ENCODE data around the gene ASMTL. TPM values are rescaled to one million over a fixed set of nuclear protein-coding genes. Genes with fewer than 3 reads are reported as not detected.

ASMTL gene
- total RNA-seq, 4 donors from 2014 or later, result 3.4 to 20.3 (median 18.4) TPM

- H3K4me1 ChIP-seq, result no peaks in the 10 kb centered on the region
- TF ChIP-seq POLR2A (IDR thresholded peaks at IDR 0.05) (no peak), EP300 (IDR thresholded peaks at IDR 0.05; ENCODE audit: low read depth) (no peak), POLR2AphosphoS5 (IDR thresholded peaks at IDR 0.05) (no peak), CTCF (IDR thresholded peaks at IDR 0.05) (no peak)
- WGBS, 2 donors (ENCODE audit: low coverage in 1 of 2), result 91 to 95% methylated on average over 8 to 26 of the region's 30 CpGs
- H3K4me3 ChIP-seq, result no peak overlapping the region
- DNase-seq, result no peak
- no peaks in the 10 kb centered on the region for H3K27me3 ChIP-seq
- intact Hi-C loops (cut with DNase I; ENCODE audit: low total_unique reads), result no loop called here
- no peaks in the 10 kb centered on the region for H3K9me3 ChIP-seq
- H3K27ac ChIP-seq, result no peak overlapping the region
- in situ Hi-C loops (cut with MboI; ENCODE audit: low pct_ligation_motif_present in 1 of 4, low pct_unique_long_range_greater_than_20kb in 1 of 4, low sequenced_read_pairs in 3 of 4), result no loop called here
- peaks cover 0 to 7% (median 3%) of the 10 kb centered on the region in 4 donors for H3K36me3 ChIP-seq
Observed at GRCh38 chrX:1401611-1402430, 50.9 kb downstream of the ASMTL start.

GRCh38 chrX:1400742-1401471 is 51.8 kb downstream of the ASMTL start:
- Histone ChIP-seq H3K27ac (no peak overlapping the region), H3K9me3 (no peaks in the 10 kb centered on the region), H3K36me3 (peaks cover 0 to 7% (median 3%) of the 10 kb centered on the region in 4 donors), H3K4me1 (no peaks in the 10 kb centered on the region), H3K27me3 (no peaks in the 10 kb centered on the region), H3K4me3 (no peak overlapping the region)
- intact Hi-C loops (cut with DNase I; ENCODE audit: low total_unique reads) (no loop called here), in situ Hi-C loops (cut with MboI; ENCODE audit: low pct_ligation_motif_present in 1 of 4, low pct_unique_long_range_greater_than_20kb in 1 of 4, low sequenced_read_pairs in 3 of 4) (no loop called here)
- no peak for TF ChIP-seq POLR2A (IDR thresholded peaks at IDR 0.05)
- no peak for TF ChIP-seq CTCF (IDR thresholded peaks at IDR 0.05)
- no peak for TF ChIP-seq EP300 (IDR thresholded peaks at IDR 0.05; ENCODE audit: low read depth)
- no peak for TF ChIP-seq POLR2AphosphoS5 (IDR thresholded peaks at IDR 0.05)
- DNase-seq, result no peak
- WGBS, 2 donors (ENCODE audit: low coverage in 1 of 2), result 69 to 90% methylated on average over 2 to 27 of the region's 27 CpGs

DNA sequence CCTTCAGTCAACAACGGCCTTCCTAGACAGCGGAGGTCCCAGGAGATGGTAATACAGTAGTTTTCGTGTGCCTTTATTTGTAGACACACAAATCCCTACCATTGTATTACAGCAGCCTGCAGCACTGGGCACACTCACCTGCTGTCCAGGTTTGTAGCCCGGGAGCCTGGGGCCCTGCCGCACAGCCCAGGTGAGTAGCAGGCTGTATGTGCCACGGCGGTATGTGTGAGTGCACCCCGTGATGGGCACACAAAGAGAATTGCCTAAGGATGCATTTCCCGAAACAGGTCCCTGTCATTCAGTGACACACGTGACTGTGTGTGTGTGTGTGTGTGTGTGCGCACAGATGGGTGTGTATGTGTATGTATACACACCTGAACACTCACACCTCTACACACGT is 52.7 kb downstream of the ASMTL start:
- H3K9me3 ChIP-seq, result no peaks in the 10 kb centered on the region
- TF ChIP-seq POLR2AphosphoS5 (IDR thresholded peaks at IDR 0.05) (no peak), EP300 (IDR thresholded peaks at IDR 0.05; ENCODE audit: low read depth) (no peak), CTCF (IDR thresholded peaks at IDR 0.05) (no peak), POLR2A (IDR thresholded peaks at IDR 0.05) (no peak)
- no peaks in the 10 kb centered on the region for H3K4me1 ChIP-seq
- H3K27ac ChIP-seq, result no peak overlapping the region
- H3K4me3 ChIP-seq, result no peak overlapping the region
- WGBS, 2 donors (ENCODE audit: low coverage in 1 of 2), result 87 to 92% methylated on average over 7 to 12 of the region's 12 CpGs
- no peak for DNase-seq
- H3K36me3 ChIP-seq, result peaks cover 0 to 7% (median 3%) of the 10 kb centered on the region in 4 donors
- in situ Hi-C loops (cut with MboI; ENCODE audit: low pct_ligation_motif_present in 1 of 4, low pct_unique_long_range_greater_than_20kb in 1 of 4, low sequenced_read_pairs in 3 of 4) (no loop called here), intact Hi-C loops (cut with DNase I; ENCODE audit: low total_unique reads) (no loop called here)
- H3K27me3 ChIP-seq, result no peaks in the 10 kb centered on the region
